GM21515 (cell line): ENCODE results near the gene XPR1.

Source experiments
- ATAC-seq: cut with Tn5 transposase; IDR thresholded peaks from one replicate; pipeline ENCODE4 v1.9.1; 2021; ENCODE audit not compliant: unreplicated experiment

Gene XPR1

DNA sequence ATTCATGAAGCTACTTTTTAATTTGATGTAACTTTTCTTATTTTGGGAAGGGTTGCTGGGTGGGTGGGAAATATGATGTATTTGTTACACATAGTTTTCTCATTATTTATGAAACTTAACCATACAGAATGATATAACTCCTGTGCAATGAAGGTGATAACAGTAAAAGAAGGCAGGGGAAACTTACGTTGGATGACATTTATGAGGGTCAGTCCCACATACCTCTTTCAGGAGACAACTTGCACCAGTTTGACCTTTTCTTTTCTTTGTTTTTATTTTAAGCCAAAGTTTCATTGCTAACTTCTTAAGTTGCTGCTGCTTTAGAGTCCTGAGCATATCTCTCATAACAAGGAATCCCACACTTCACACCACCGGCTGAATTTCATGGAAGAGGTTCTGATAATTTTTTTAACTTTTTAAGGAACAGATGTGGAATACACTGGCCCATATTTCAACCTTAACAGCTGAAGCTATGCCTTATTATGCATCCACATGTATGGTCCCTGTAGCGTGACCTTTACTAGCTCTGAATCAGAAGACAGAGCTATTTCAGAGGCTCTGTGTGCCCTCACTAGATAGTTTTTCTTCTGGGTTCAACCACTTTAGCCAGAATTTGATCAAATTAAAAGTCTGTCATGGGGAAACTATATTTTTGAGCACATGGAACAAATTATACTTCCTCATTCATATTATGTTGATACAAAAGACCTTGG, 252.9 kb downstream of the XPR1 start:
- no peak for ATAC-seq

DNA sequence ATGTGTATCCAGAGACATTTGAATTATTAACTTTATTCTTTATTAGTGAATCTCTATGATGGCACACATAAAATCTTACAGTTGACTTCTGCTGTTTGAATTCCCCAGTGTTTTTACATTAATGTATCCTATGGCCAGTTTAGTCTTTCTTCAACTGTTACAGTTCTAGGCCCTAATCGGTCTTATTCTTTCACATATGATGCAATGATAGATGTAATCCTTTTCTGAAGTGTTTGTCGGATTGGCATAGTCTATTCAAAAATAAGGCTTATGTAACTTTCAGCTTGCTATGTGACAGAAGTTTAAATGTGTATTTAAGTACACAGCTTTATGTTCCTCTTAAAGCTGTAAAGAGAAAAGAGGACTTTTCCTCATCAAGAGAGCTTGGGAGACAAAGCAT, 254.5 kb downstream of the XPR1 start:
- no peak for ATAC-seq

DNA sequence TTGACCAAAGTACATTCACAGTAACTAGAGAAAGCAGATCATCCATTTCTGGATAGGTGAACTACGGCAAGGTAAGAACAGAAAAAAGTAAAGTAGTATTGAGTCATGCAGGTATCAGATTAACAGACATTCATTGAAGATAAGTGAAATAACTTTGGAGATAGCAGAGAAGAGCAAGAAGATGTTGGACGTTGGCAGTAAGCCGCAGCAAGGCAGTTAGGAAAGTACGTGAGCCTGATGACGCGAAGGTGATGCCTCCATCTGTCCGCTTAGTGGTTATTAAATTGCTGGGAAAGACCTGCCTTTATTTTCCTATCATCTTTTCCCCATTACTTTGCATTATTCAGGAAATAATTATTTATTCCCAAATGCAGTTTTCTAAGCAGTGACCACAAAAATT, 256.0 kb downstream of the XPR1 start:
- no peak for ATAC-seq

DNA sequence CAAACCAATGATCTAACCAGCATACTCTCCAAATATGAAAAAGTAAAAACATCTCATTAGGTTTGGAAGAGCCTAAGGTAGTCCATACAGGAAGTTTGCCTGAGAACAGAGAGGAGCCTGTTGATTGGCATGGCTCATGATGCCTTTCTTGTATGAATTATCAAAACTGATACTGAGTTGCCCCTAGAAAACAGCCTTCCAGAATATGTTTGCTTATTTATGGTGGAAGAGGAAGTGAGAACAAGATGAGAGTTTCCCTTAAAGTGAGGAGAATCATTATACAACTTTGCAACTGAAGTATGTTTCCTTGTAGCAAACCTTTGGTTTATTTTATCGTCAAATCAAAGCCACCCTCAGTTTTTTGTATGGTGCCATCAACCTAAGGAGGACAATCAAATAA, 257.0 kb downstream of the XPR1 start:
- peak; percentile 70 for ATAC-seq

DNA sequence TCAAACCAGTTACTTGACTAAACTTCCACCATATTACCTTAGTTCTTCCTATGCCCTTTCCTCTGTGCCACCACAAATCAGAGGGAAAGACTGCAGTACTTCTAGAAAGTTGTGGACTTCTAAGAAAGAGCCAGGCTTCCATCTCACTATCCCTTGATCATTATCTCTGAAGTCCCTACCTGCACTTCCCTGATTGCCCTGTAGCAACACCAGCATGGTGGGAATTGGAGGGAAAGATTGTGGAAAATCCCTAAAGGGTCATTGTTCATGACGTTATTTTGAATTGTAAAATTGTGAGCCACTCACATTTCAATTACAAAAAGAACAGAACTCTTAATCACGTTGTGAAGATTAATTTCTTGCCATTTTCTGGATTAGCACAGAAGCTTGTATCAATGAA, 257.5 kb downstream of the XPR1 start:
- no peak for ATAC-seq

DNA sequence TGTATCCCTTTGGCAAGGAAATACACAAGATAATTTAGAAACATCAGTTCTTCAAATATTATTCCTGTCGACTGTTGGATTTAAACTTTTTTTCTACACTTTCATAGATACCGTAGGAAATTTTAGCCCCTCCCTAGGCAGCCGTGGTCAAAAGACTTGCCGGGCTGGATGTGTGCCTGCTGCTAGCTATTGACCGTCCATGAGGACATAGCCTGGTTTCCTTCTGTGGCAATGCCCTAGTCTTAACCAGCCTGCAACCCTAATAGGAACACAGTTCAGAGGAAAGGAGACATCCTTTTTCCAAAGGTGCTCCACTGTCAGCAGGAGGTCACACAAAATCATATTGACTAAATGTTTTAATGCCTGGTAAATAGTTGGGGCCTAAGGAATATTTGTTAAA, 260.4 kb downstream of the XPR1 start:
- no peak for ATAC-seq

DNA sequence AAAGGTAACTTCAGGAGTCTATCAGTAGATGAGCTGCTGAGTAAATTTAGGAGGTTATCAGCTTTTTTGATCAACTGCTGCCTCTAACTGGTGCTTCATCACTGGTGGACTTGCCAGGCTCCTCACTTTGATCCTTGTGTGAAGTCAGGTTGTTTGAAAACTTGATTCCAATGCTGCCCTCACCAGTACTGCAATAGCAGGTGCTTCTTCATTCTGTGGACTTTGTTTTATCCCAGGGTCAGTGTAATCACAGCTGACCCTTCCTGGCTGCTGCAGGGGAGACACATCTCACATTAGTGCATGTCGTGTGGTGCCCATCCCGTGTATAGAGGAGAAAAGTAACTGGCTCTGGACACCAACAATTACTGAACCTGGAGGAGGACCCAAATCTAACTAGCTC, 260.9 kb downstream of the XPR1 start:
- no peak for ATAC-seq

DNA sequence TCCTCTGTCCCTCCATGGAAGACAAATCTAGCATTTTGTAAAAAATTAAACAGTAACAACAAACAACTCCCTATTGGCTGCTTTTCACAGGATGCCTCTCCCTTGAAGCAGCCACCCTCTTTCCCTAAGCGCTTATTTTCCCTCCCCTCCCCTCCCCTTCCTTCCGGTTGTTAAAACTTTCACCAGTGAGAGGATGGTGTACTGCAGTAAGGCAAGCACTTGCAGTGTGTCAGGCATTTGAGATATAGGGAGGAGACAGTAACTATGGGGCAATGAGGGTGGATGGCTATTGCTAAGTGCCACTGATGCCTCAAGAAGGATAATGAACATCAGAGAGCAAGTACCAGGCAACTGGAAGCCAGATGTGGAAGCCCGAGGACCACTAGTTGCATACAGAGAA, 261.8 kb downstream of the XPR1 start:
- ATAC-seq, result no peak

DNA sequence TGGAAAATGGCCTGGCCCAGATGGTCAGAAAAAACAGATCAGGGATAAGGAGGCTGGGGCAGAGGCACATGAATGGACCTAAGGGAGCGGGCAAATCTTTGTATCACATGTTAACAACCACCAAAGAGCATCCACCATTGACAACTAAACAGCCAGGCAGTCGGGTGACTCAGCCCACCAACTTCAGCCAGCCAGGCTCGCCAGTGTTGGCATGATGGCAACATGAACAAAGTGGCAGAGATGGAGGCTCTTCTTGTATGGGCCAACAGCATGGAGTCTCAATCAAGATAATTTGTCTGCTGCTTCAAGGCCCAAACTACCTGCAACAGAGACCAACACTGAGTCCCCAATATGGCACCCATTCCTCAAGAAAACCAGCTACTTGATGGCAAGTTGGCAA, 264.3 kb downstream of the XPR1 start:
- ATAC-seq, result no peak

DNA sequence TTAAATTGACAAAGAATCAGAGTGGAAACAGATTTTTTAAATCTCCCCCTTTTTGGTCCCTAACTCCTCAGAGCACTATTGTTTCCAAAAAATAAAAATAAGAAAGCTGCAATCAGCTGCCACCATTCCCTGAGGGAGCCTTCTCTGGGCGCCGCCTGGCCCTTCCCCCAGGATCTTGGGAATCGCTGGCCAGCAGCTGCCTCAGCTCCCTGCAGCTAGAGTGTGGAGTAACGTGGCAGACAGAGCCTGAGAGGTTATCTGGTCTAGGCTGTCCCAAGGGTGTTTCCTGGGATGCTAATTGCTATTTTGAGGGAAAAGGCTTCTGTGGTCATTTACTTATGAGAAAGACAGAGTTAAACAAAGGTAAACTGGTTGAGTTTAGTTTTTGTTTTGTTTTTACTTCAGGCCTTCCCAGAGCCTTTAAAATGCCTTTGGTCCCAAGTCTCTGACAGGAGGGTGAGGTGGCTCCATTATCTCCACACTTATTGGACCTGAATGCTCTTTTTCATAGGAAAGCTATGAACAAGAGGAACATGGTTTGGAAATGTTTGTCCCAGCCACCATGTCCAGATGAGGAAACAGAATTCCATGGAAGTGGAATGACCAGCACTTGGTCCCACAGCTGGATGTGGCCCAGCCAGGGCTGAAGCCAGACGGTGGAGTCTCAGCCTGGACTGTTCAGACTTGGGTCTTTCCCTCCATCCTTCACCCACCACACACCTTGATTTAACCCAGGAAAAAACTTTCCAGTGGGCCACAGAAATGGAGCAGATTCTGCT, 266.8 kb downstream of the XPR1 start:
- no peak for ATAC-seq

DNA sequence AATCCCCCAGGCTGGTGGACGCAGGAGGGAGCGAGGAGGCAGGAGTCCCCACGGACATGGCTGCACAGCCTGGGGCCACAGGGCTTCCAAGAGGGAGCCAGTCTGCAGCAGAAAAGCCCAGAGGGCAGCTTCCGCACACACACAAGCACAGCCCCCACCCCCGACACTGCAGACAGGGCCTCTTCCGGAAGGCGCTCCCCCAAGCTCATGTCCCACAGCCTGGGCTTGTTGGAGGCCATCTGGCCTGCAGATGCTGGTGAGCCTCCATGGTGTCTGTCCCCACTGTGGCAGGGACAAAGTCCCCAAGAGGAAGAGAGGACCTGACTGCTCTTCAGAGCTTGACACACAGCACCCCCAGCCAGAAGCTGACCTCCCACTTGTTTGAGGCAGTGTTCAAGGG, 267.4 kb downstream of the XPR1 start:
- no peak for ATAC-seq

DNA sequence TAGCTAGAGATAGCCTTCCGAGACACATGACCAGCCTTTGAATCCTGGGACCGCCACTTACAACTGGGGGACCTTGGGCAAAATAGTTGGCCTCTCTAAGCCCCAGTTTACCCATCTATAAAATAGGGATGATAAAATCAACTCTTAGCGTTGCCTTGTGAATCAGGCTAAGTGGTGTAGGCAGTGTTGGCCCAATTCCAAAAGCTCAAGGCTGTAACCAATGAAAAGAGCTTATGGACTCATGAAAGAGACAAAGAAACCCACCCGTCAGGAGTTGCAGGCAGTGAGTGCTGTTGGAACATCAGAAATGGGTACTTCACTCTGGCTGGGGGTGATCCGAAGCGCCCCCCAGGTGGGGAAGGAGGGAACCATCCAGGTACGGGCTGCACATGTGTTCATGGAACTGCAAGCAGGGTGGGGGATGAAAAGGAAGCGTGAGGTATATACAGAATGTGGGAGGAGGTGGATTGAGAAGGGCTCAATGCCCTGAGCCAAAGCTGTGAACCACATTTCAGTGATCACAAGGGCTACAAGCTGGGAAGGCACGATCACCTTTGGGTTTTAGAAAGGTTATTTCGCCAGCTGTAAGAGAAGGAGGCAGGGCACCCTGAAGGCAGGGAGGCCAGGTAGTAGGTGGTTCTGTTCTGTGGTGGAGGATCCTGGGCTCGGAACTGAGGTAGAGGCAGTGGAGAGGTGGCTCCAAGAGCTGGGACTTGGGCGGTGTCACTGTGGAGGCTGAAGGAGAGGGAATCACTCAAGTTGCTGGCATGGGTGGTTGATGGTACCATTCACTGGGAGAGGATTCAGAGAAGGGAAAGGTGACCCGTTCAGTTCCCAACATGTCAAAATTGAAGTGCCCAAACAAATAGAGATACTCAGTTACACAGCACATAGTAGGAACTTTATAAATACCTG, 269.5 kb downstream of the XPR1 start:
- no peak for ATAC-seq

DNA sequence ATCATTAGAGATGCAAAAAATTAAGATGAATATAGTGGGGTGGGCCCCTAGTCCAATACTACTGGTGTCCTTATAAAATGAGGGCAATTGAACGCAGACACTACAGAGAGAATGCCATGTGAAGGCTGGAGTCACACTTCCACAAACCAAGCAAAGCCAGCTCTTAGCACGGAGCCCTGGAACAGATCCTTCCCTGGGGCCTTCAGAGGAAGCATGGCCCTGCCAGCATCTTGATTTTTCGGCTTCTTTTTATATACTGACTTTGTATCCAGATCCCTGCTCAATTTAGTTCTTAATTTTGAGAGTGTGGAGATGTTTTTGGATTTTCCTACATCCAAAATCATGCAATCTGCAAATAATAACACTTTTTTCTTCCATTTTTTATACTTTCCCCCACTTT, 270.7 kb downstream of the XPR1 start:
- ATAC-seq, result no peak

DNA sequence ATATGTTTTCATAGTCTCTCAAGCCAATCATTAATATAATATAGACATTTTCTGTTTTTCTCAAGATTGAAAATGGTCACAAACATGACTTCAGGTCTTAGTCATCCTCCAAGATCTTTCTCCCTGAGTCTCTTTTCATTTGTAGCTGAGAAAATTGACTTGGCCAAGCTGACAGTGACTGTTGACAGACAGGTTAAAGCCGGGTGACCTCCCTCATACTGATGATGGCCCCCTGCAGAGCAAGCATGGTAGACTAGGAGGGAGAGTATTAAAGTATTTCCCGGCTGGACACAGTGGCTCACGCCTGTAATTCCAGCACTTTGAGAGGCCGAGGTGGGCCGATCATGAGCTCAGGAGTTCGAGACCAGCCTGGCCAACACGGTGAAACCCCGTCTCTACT, 274.1 kb downstream of the XPR1 start:
- no peak for ATAC-seq

DNA sequence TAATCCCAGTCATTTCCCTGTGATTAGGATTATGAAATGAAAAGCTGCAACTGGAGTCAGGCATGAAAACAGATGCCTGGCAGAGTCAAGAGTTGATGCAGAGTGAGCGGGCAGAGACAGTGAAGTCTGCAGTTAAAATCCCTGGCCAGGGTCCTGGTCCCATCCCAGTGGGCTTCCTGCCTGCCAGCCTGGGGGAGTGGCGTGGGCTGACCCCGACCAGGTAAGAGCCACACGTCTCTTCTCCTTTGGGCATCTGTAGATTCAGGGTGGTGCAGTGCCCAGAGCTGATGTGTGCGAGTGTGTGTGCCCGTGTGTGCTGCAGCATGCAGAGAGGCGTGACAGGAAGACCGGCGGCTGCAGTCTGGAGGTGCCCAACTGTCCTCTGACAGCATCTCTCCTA, 274.7 kb downstream of the XPR1 start:
- no peak for ATAC-seq

DNA sequence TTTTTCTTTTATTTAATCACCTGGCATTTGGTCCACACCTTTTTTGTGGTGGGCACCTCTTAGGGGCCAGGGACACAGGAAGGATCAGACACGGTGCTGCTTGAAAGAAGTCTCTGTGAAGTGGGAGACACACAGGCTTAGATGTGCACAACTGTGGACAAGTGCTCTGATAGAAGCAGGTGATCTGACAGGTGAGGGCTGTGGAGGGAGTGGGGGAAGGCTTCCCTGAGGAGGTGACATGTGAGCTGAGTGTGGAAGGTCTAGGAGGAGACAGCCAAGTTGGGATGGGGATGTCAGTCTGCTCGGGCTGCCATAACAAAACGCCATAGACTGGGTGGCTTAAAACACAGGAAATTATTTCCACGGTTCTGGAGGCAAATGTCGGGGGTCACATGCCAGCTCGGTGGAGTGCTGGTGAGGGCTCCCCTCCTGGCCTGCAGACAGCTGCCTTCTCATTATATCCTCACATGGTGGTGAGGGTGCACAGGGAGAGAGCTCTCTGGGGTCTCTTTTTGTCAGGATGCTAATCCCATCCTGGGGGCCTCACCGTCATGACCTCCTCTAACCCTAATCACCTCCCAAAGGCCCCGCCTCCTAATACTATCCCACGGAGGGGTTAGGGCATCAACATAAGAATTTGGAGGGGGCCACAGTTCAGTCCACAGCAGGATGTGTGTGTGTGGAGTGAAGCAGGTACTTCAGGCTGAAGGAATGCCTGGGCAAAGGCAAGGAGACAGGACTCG, 275.7 kb downstream of the XPR1 start:
- ATAC-seq, result no peak

DNA sequence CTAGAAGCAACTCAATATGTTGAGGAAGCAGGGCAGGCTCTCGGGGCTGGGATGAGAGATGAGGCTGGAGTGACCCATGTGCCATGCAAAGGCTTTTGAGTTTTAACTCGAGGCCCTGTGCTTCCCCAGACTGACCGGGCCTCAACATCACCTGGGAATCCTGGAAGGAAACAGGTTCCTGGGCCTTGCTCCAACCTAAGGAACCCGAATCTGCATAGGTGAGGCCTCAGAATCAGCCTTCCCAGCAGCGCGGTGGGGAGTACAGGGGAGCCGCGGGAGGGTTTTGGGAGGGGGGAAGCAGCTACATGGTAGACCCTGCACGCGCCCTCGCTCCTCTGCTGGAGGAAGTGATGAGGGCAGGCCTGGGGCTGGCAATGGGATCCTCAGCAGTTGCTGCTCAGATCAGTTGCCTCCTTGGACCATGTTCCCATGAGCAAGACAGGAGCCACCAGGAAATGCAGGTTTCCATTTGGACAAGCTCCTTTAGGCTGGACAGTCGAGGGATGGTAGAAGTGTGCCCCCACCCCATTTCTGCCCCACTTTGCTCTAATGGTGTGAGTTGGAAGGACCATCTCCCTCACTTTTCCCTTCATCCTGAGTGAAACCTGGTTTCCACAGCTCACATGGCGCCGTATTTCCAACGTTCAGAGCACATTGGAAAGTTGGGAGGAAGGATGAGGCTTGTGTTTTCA, 276.4 kb downstream of the XPR1 start:
- no peak for ATAC-seq

DNA sequence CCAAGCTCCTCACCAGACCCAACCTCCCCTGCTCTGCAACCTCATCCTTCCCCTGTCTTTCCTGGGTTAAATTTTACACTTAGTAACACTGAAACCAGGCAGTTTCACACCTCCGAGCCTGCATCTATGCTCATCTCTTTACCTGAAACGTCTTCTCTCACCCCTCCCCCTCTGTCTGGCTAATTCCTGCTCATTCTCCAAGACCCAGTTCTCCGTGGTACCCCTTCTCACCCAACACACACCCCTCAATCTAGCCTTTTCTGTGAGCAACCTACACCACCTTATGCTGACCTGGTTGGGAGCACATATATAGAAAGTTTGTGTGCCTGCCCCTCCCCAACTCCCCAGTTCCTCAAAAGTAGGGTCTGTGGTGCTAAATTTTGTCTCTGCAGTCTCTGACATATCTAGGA, 277.2 kb downstream of the XPR1 start:
- ATAC-seq, result peak; percentile 41

DNA sequence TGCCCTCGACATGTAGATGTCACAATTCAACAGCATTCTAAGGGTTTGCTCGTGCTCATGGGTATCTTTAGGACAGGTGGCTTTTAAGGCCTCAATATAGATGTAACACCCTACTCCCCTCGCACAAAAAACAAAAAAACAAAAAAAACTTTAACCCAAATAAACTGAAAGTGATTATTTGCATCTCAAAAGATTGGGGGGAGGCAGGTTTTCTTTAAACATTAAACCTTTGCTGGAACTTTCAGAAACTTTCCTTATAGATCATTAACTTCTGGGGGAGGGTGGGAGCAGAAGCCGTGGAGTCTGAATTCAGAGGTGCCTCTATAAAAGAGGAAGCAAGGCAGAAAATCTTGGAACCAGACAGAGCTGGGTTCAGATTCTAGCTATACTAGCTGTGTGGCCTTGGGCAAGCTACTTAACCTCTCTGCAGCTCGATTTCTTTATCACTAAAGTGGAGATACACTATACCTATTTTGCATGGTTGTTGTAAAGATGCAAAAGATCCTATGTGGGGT, 277.7 kb downstream of the XPR1 start:
- peak; percentile 38 for ATAC-seq

DNA sequence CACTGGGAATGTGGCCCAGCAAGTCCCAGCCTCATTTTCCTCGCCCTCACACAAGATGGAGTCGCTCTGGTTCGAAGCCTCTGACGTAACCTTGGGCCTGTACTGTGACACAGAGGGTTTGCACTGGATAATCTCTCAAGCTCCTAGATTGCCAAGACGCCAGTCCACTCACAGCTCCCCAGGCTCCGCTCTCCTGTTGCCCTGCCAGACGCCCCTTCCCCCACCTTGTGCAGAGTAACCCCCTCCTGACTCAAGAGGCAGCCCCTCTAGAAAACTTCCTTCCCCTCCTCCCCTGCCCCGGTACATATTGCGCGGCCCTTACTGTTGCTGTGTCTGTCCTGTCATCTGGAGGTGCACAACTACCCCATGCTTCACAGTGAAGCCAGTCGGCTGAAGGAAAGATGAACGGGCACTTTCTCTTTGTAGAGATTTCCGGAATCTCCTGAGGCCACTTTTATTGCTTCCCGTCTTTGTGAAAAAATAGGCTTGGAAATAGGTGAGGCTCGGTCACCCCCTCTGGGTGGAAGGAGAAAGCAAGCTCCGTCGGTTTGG, 279.9 kb downstream of the XPR1 start:
- no peak for ATAC-seq
